Trophoblast cell (in vitro differentiated cells and primary cell): ENCODE data around the gene SUN1.

Experiments used
- DNase-seq, 2 donors: peaks; one replicate each; pipeline ENCODE4 v3.0.0-alpha.2; 2016
- H2AFZ ChIP-seq: 2 replicates; pipeline ENCODE4 v1.6.1; 2013; ENCODE audit warnings: low read length, moderate library complexity, mild to moderate bottlenecking; ENCODE audit not compliant: insufficient read depth, poor library complexity
- H2AK5ac ChIP-seq: 2 replicates; pipeline ENCODE4 v1.6.1; 2013; ENCODE audit warnings: mild to moderate bottlenecking, low read length
- H2BK120ac ChIP-seq: 2 replicates; pipeline ENCODE4 v1.6.1; 2013; ENCODE audit warnings: low read length, mild to moderate bottlenecking, moderate library complexity; ENCODE audit not compliant: insufficient read depth, poor library complexity
- H2BK12ac ChIP-seq: 2 replicates; pipeline ENCODE4 v1.6.1; 2013; ENCODE audit warnings: mild to moderate bottlenecking, low read length, moderate library complexity
- H2BK5ac ChIP-seq: 2 replicates; pipeline ENCODE4 v1.6.1; 2013; ENCODE audit warnings: low read length, low read depth, moderate library complexity, mild to moderate bottlenecking; ENCODE audit not compliant: poor library complexity
- H3K14ac ChIP-seq: 2 replicates; pipeline ENCODE4 v1.6.1; 2013; ENCODE audit warnings: mild to moderate bottlenecking, low read length
- H3K18ac ChIP-seq: 2 replicates; pipeline ENCODE4 v1.6.1; 2013; ENCODE audit warnings: mild to moderate bottlenecking, low read length
- H3K23ac ChIP-seq: 2 replicates; pipeline ENCODE4 v1.6.1; 2013; ENCODE audit warnings: low read length
- H3K27ac ChIP-seq: 2 replicates; pipeline ENCODE4 v1.5.1; 2013; ENCODE audit warnings: low read depth, mild to moderate bottlenecking, inconsistent platforms, low read length, moderate library complexity
- H3K27me3 ChIP-seq: 2 replicates; pipeline ENCODE4 v1.6.1; 2013; ENCODE audit warnings: inconsistent platforms, mild to moderate bottlenecking, low read length, moderate library complexity; ENCODE audit not compliant: insufficient read depth
- H3K36me3 ChIP-seq, 2 experiments: 1 replicate in 1 of 2; 2 replicates in 1 of 2; pipeline ENCODE4 v1.6.1; 2013; ENCODE audit warnings: low read length in 2 of 2, mild to moderate bottlenecking in 2 of 2, moderate library complexity in 1 of 2; ENCODE audit not compliant: insufficient read depth in 2 of 2, control insufficient read depth in 1 of 2
- H3K4ac ChIP-seq: 2 replicates; pipeline ENCODE4 v1.6.1; 2013; ENCODE audit warnings: low read depth, mild to moderate bottlenecking, low read length, moderate library complexity
- H3K4me1 ChIP-seq, 2 experiments: 1 replicate in 1 of 2; 2 replicates in 1 of 2; pipeline ENCODE4 v1.6.1; 2013; ENCODE audit warnings: low read length in 2 of 2, mild to moderate bottlenecking in 2 of 2, moderate library complexity in 1 of 2; ENCODE audit not compliant: insufficient read depth in 2 of 2, control insufficient read depth in 1 of 2
- H3K4me2 ChIP-seq: 2 replicates; pipeline ENCODE4 v1.6.1; 2013; ENCODE audit warnings: inconsistent platforms, mild to moderate bottlenecking, low read length, moderate library complexity
- H3K4me3 ChIP-seq: 2 replicates; pipeline ENCODE4 v1.5.1; 2013; ENCODE audit warnings: mild to moderate bottlenecking, low read depth, low read length, inconsistent platforms
- H3K79me1 ChIP-seq: one replicate; pipeline ENCODE4 v1.6.1; 2013; ENCODE audit warnings: low read length
- H3K79me2 ChIP-seq: 2 replicates; pipeline ENCODE4 v1.6.1; 2013; ENCODE audit warnings: low read length, mild to moderate bottlenecking; ENCODE audit not compliant: control insufficient read depth, insufficient read depth, poor library complexity
- H3K9ac ChIP-seq: 2 replicates; pipeline ENCODE4 v1.6.1; 2013; ENCODE audit warnings: mild to moderate bottlenecking, low read length
- H3K9me3 ChIP-seq: 2 replicates; pipeline ENCODE4 v1.6.1; 2013; ENCODE audit warnings: low read depth, mild to moderate bottlenecking, control low read depth, inconsistent platforms, low read length; ENCODE audit not compliant: insufficient read depth
- H4K12ac ChIP-seq: 2 replicates; pipeline ENCODE4 v1.6.1; 2013; ENCODE audit warnings: low read depth, mild to moderate bottlenecking, low read length, moderate library complexity
- H4K8ac ChIP-seq: 2 replicates; pipeline ENCODE4 v1.6.1; 2013; ENCODE audit warnings: low read depth, mild to moderate bottlenecking, low read length, moderate library complexity
- H4K91ac ChIP-seq: one replicate; pipeline ENCODE4 v1.6.1; 2013; ENCODE audit warnings: low read depth, mild to moderate bottlenecking, low read length, moderate library complexity
- WGBS: extraction: QIAGEN DNeasy Blood & Tissue Kit; methylation state at CpG from one replicate; pipeline ENCODE4 v1.1.7; 2013; ENCODE audit warnings: missing lambda C conversion rate; ENCODE audit not compliant: insufficient read length, insufficient coverage; ENCODE audit errors: extremely low coverage; 5-methylcytosine and 5-hydroxymethylcytosine counted together

SUN1 gene

DNA sequence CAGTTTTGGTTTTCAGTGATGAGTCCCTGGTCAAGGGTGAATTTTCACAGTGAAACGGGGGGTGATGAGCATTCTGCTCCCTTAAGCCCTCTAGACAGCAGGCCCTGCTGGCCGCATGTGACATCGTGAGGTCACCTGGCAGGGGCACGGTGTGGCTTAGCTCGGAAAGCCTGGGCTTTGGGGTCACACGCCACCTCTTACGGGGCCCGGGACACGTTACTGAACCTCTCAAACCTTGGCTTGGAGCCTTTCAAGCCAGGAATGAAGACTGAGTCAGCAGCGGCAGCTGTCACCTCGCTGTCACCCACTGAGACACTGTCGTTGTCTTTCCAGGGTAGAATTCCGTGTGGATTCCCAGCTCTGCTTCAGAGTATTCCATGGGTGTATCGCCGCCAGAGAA is 48.2 kb downstream of the SUN1 start:
- Histone ChIP-seq H3K79me1 (peaks cover 9% of the 10 kb centered on the region), H4K91ac (no peak overlapping the region), H3K27me3 (no peaks in the 10 kb centered on the region), H3K4me2 (no peak overlapping the region), H2AK5ac (no peak overlapping the region), H2BK5ac (no peak overlapping the region), H3K79me2 (peaks cover 55% of the 10 kb centered on the region), H4K12ac (no peak overlapping the region), H3K36me3 (peaks cover 15 to 18% of the 10 kb centered on the region in 2 experiments), H3K18ac (no peak overlapping the region), H3K4ac (peak overlapping the region; percentile 86), H2AFZ (no peak overlapping the region), H3K14ac (no peak overlapping the region), H2BK120ac (no peak overlapping the region), H2BK12ac (no peak overlapping the region), H3K9ac (peak overlapping the region; percentile 17), H3K27ac (no peak overlapping the region), H4K8ac (no peak overlapping the region), H3K4me1 (peaks cover 2 to 5% of the 10 kb centered on the region in 2 experiments), H3K23ac (no peak overlapping the region), H3K9me3 (no peaks in the 10 kb centered on the region), H3K4me3 (no peak overlapping the region)
- WGBS = no CpG with 5 or more reads among the region's 15 CpGs
- DNase-seq = no peak

DNA sequence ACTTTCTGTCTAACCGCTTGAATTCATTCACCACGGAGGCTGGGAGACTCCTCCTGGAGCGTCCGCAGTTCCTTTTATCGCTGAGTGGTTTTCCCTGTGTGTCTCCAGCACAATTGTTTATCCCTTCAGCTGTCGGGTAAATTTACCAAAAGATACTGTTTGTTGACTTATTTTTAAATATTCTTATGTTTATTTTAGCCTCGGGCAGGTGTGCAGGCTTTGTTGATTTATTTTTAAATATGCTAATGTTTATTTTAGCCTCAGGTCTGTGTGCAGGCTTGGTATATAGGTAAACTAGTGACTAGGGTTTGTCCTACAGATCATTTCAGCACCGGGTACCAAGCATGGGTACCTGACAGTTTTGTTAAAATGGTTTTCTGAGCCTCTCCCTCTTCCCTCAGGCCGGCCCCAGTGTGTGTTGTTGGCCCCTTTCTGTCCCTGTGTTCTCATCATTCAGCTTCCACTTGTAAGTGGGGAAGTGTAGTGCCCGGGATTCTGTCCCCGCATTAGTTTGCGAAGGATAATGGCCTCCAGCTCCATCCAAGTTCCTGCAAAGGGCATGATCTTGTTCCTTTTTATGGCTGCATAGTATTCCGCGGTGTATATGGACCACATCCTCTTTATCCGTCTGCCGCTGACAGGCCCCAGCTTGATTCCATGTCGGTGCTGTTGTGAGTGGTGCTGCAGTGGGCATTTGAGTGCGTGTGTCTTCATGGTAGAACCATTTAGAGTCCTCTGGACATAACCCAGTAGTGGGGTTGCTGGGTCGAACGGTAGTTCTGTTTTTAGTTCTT is 49.4 kb downstream of the SUN1 start:
- H2BK5ac ChIP-seq = no peak overlapping the region
- H4K8ac ChIP-seq = no peak overlapping the region
- H3K4me1 ChIP-seq = peaks cover 2 to 5% of the 10 kb centered on the region in 2 experiments
- peak overlapping the region; percentile 99 for H3K4ac ChIP-seq
- no peak overlapping the region for H3K4me2 ChIP-seq
- WGBS = no CpG with 5 or more reads among the region's 20 CpGs
- DNase-seq = no peak
- H3K27ac ChIP-seq = no peak overlapping the region
- H3K18ac ChIP-seq = no peak overlapping the region
- H2AFZ ChIP-seq = no peak overlapping the region
- no peak overlapping the region for H2BK12ac ChIP-seq
- H3K27me3 ChIP-seq = no peaks in the 10 kb centered on the region
- no peak overlapping the region for H4K12ac ChIP-seq
- H3K36me3 ChIP-seq = peaks cover 24 to 27% of the 10 kb centered on the region in 2 experiments
- no peak overlapping the region for H3K23ac ChIP-seq
- H3K79me1 ChIP-seq = peaks cover 4% of the 10 kb centered on the region
- H3K9ac ChIP-seq = no peak overlapping the region
- no peak overlapping the region for H2AK5ac ChIP-seq
- H3K79me2 ChIP-seq = peaks cover 59% of the 10 kb centered on the region
- H3K9me3 ChIP-seq = no peaks in the 10 kb centered on the region
- no peak overlapping the region for H3K14ac ChIP-seq
- no peak overlapping the region for H4K91ac ChIP-seq
- H3K4me3 ChIP-seq = no peak overlapping the region
- H2BK120ac ChIP-seq = no peak overlapping the region

- Histone ChIP-seq H2BK12ac (no peak overlapping the region), H3K79me1 (no peaks in the 10 kb centered on the region), H4K12ac (no peak overlapping the region), H3K4me2 (no peak overlapping the region), H3K27me3 (no peaks in the 10 kb centered on the region), H2AK5ac (no peak overlapping the region), H3K4me3 (no peak overlapping the region), H3K79me2 (peaks cover 53% of the 10 kb centered on the region), H3K9me3 (no peaks in the 10 kb centered on the region), H2BK5ac (no peak overlapping the region), H3K18ac (no peak overlapping the region), H3K36me3 (peaks cover 32 to 35% of the 10 kb centered on the region in 2 experiments), H3K4ac (peak overlapping the region; percentile 99), H3K4me1 (peaks cover 4 to 7% of the 10 kb centered on the region in 2 experiments), H2AFZ (no peak overlapping the region), H4K8ac (no peak overlapping the region), H3K14ac (no peak overlapping the region), H3K23ac (no peak overlapping the region), H2BK120ac (no peak overlapping the region), H3K27ac (no peak overlapping the region), H4K91ac (no peak overlapping the region), H3K9ac (no peak overlapping the region)
- no CpG with 5 or more reads among the region's 37 CpGs for WGBS
- no peak for DNase-seq
Observed at GRCh38 chr7:882336-883035, 50.2 kb downstream of the SUN1 start.

- DNase-seq = no peak
- Histone ChIP-seq H3K18ac (peak overlapping the region; percentile 47), H3K4ac (peak overlapping the region; percentile 90), H3K27me3 (no peaks in the 10 kb centered on the region), H2AFZ (no peak overlapping the region), H3K27ac (no peak overlapping the region), H3K9me3 (no peaks in the 10 kb centered on the region), H3K4me3 (no peak overlapping the region), H3K23ac (no peak overlapping the region), H2AK5ac (no peak overlapping the region), H3K4me1 (peaks cover 7 to 10% of the 10 kb centered on the region in 2 experiments), H4K8ac (no peak overlapping the region), H3K9ac (no peak overlapping the region), H3K36me3 (peaks cover 41 to 44% of the 10 kb centered on the region in 2 experiments), H3K79me2 (peaks cover 50% of the 10 kb centered on the region), H3K79me1 (no peaks in the 10 kb centered on the region), H2BK120ac (no peak overlapping the region), H4K91ac (peak overlapping the region; percentile 26), H3K4me2 (no peak overlapping the region), H2BK12ac (no peak overlapping the region), H3K14ac (no peak overlapping the region), H2BK5ac (peak overlapping the region; percentile 5), H4K12ac (no peak overlapping the region)
- no CpG with 5 or more reads among the region's 50 CpGs for whole genome bisulfite sequencing
Observed at GRCh38 chr7:883055-884021, 51.1 kb downstream of the SUN1 start.
